Neuronal stem cell (in vitro differentiated cells): ENCODE data around the gene UGT2B15.

Source experiments
- DNase-seq: peaks from one replicate; pipeline ENCODE4 v3.0.0-alpha.2; 2013; ENCODE audit warnings: low spot score
- H2AFZ ChIP-seq: one replicate; pipeline ENCODE4 v1.6.1; 2013; ENCODE audit warnings: mild to moderate bottlenecking, low read length, inconsistent platforms
- H2AK5ac ChIP-seq: 2 replicates; pipeline ENCODE4 v1.6.1; 2013; ENCODE audit warnings: low read depth, mild to moderate bottlenecking, inconsistent platforms, low read length, moderate library complexity, mixed read lengths
- H2BK120ac ChIP-seq: 2 replicates; pipeline ENCODE4 v1.6.1; 2013; ENCODE audit warnings: low read depth, mild to moderate bottlenecking, inconsistent platforms, low read length, moderate library complexity, mixed read lengths
- H2BK12ac ChIP-seq: one replicate; pipeline ENCODE4 v1.6.1; 2013; ENCODE audit warnings: low read length, inconsistent platforms
- H2BK15ac ChIP-seq: 2 replicates; pipeline ENCODE4 v1.6.1; 2013; ENCODE audit warnings: mild to moderate bottlenecking, low read length, inconsistent platforms, mixed read lengths
- H2BK5ac ChIP-seq: one replicate; pipeline ENCODE4 v1.6.1; 2013; ENCODE audit warnings: inconsistent platforms, mild to moderate bottlenecking, low read length, moderate library complexity
- H3K14ac ChIP-seq: one replicate; pipeline ENCODE4 v1.6.1; 2013; ENCODE audit warnings: low read length, inconsistent platforms
- H3K18ac ChIP-seq: 2 replicates; pipeline ENCODE4 v1.6.1; 2013; ENCODE audit warnings: low read length, inconsistent platforms
- H3K23ac ChIP-seq: 2 replicates; pipeline ENCODE4 v1.6.1; 2013; ENCODE audit warnings: low read depth, mild to moderate bottlenecking, mixed read lengths, low read length, inconsistent platforms; ENCODE audit not compliant: poor library complexity
- H3K27ac ChIP-seq: replicated peaks from 3 replicates; pipeline ENCODE4 v1.5.1; 2013; ENCODE audit warnings: low read length, inconsistent platforms
- H3K27me3 ChIP-seq, 3 experiments: 2 replicates each; pipeline ENCODE4 v1.6.1; 2013; ENCODE audit warnings: low read length in 3 of 3, mild to moderate bottlenecking in 2 of 3, inconsistent platforms in 1 of 3, low read depth in 1 of 3, mixed read lengths in 1 of 3, moderate library complexity in 1 of 3; ENCODE audit not compliant: control insufficient read depth in 3 of 3, insufficient read depth in 3 of 3
- H3K36me3 ChIP-seq, 2 donors: replicated peaks in 1 of 2; 2 replicates each; pipeline ENCODE4 v1.6.1; 2013; ENCODE audit warnings: low read length in 2 of 2; ENCODE audit not compliant: control insufficient read depth in 2 of 2, insufficient read depth in 2 of 2
- H3K4ac ChIP-seq: 2 replicates; pipeline ENCODE4 v1.6.1; 2013; ENCODE audit warnings: inconsistent platforms, mild to moderate bottlenecking, low read length, moderate library complexity
- H3K4me1 ChIP-seq, 2 donors: 1 replicate in 1 of 2; 2 replicates in 1 of 2; pipeline ENCODE4 v1.6.1; 2013; ENCODE audit warnings: low read length in 2 of 2, low read depth in 1 of 2; ENCODE audit not compliant: control insufficient read depth in 2 of 2, insufficient read depth in 1 of 2
- H3K4me2 ChIP-seq: one replicate; pipeline ENCODE4 v1.6.1; 2013; ENCODE audit warnings: mild to moderate bottlenecking, low read length, inconsistent platforms; ENCODE audit not compliant: insufficient read depth, poor library complexity, severe bottlenecking
- H3K4me3 ChIP-seq, 2 donors: 2 replicates each; pipeline ENCODE4 v1.5.1; 2013; ENCODE audit warnings: low read length in 2 of 2, mild to moderate bottlenecking in 2 of 2, inconsistent platforms in 1 of 2, moderate library complexity in 1 of 2
- H3K79me1 ChIP-seq: one replicate; pipeline ENCODE4 v1.6.1; 2013; ENCODE audit warnings: low read depth, mild to moderate bottlenecking, inconsistent platforms, low read length, moderate library complexity
- H3K9ac ChIP-seq: one replicate; pipeline ENCODE4 v1.6.1; 2013; ENCODE audit warnings: mild to moderate bottlenecking, low read depth, low read length, inconsistent platforms; ENCODE audit not compliant: poor library complexity
- H3K9me3 ChIP-seq, 2 donors: replicated peaks in 1 of 2; 2 replicates each; pipeline versions ENCODE3 to v1.6.1; 2013; ENCODE audit warnings: low read length in 2 of 2, mild to moderate bottlenecking in 2 of 2, inconsistent platforms in 1 of 2, low read depth in 1 of 2, mixed read lengths in 1 of 2, moderate library complexity in 1 of 2; ENCODE audit not compliant: control insufficient read depth in 2 of 2, insufficient read depth in 1 of 2
- H4K8ac ChIP-seq: one replicate; pipeline ENCODE4 v1.6.1; 2013; ENCODE audit warnings: low read depth, mild to moderate bottlenecking, inconsistent platforms, low read length, moderate library complexity
- H4K91ac ChIP-seq: one replicate; pipeline ENCODE4 v1.6.1; 2013; ENCODE audit warnings: low read length, low read depth, mild to moderate bottlenecking, inconsistent platforms; ENCODE audit not compliant: poor library complexity
- WGBS, 2 donors: extraction: QIAGEN DNeasy Blood & Tissue Kit; methylation state at CpG; one replicate each; pipeline ENCODE4 v1.1.7; 2013; ENCODE audit warnings: missing lambda C conversion rate in 2 of 2, mixed read lengths in 1 of 2; ENCODE audit not compliant: insufficient read length in 2 of 2, insufficient replicate concordance in 1 of 2; ENCODE audit errors: extremely low coverage in 2 of 2; 5-methylcytosine and 5-hydroxymethylcytosine counted together

UGT2B15 gene

GRCh38 chr4:68700152-68700551 is 29.7 kb upstream of the UGT2B15 start:
- Histone ChIP-seq H4K91ac (no peak overlapping the region), H2AFZ (no peak overlapping the region), H3K4ac (no peak overlapping the region), H3K4me3 (no peak overlapping the region), H3K9me3 (no peaks in the 10 kb centered on the region), H2BK5ac (no peak overlapping the region), H3K4me2 (no peak overlapping the region), H3K4me1 (no peaks in the 10 kb centered on the region), H4K8ac (no peak overlapping the region), H3K27me3 (no peaks in the 10 kb centered on the region), H3K27ac (no peak overlapping the region), H3K36me3 (no peaks in the 10 kb centered on the region), H3K79me1 (no peaks in the 10 kb centered on the region), H3K18ac (no peak overlapping the region), H2BK15ac (no peak overlapping the region), H3K23ac (no peak overlapping the region), H2BK120ac (no peak overlapping the region), H2BK12ac (no peak overlapping the region), H3K9ac (no peak overlapping the region), H2AK5ac (no peak overlapping the region), H3K14ac (no peak overlapping the region)
- no CpG with 5 or more reads among the region's 3 CpGs for WGBS, 2 donors
- DNase-seq = no peak

GRCh38 chr4:68693325-68694075 is 23.0 kb upstream of the UGT2B15 start:
- H4K8ac ChIP-seq = no peak overlapping the region
- no peak overlapping the region for H2AK5ac ChIP-seq
- no peak overlapping the region for H3K14ac ChIP-seq
- H3K9me3 ChIP-seq = no peaks in the 10 kb centered on the region
- H2BK12ac ChIP-seq = no peak overlapping the region
- WGBS, 2 donors = no CpG with 5 or more reads among the region's 9 CpGs
- no peak overlapping the region for H3K27ac ChIP-seq
- H3K4me1 ChIP-seq = no peaks in the 10 kb centered on the region
- no peak overlapping the region for H3K23ac ChIP-seq
- H3K27me3 ChIP-seq = no peaks in the 10 kb centered on the region
- no peak overlapping the region for H3K4me3 ChIP-seq
- DNase-seq = no peak
- no peak overlapping the region for H3K4ac ChIP-seq
- no peak overlapping the region for H4K91ac ChIP-seq
- H2BK120ac ChIP-seq = no peak overlapping the region
- no peaks in the 10 kb centered on the region for H3K36me3 ChIP-seq
- no peaks in the 10 kb centered on the region for H3K79me1 ChIP-seq
- H2BK15ac ChIP-seq = no peak overlapping the region
- no peak overlapping the region for H2BK5ac ChIP-seq
- H2AFZ ChIP-seq = no peak overlapping the region
- no peak overlapping the region for H3K4me2 ChIP-seq
- H3K18ac ChIP-seq = no peak overlapping the region
- H3K9ac ChIP-seq = no peak overlapping the region

- no CpG with 5 or more reads among the region's 3 CpGs for WGBS, 2 donors
- Histone ChIP-seq H3K4me3 (no peak overlapping the region), H2AK5ac (no peak overlapping the region), H2AFZ (no peak overlapping the region), H2BK12ac (no peak overlapping the region), H3K18ac (no peak overlapping the region), H3K79me1 (no peaks in the 10 kb centered on the region), H3K36me3 (no peaks in the 10 kb centered on the region), H3K14ac (no peak overlapping the region), H3K27me3 (no peaks in the 10 kb centered on the region), H4K8ac (no peak overlapping the region), H3K4me1 (no peaks in the 10 kb centered on the region), H2BK5ac (no peak overlapping the region), H3K9ac (no peak overlapping the region), H3K9me3 (no peaks in the 10 kb centered on the region), H3K4ac (no peak overlapping the region), H4K91ac (no peak overlapping the region), H2BK120ac (no peak overlapping the region), H3K27ac (no peak overlapping the region), H3K23ac (no peak overlapping the region), H3K4me2 (no peak overlapping the region), H2BK15ac (no peak overlapping the region)
- no peak for DNase-seq
Measured at GRCh38 chr4:68691186-68691585, 20.7 kb upstream of the UGT2B15 start.

GRCh38 chr4:68683034-68683433 is 12.6 kb upstream of the UGT2B15 start:
- no peaks in the 10 kb centered on the region for H3K27me3 ChIP-seq
- H2BK12ac ChIP-seq = no peak overlapping the region
- H2BK120ac ChIP-seq = no peak overlapping the region
- no peak overlapping the region for H3K27ac ChIP-seq
- H3K36me3 ChIP-seq = no peaks in the 10 kb centered on the region
- no peak overlapping the region for H3K23ac ChIP-seq
- no peaks in the 10 kb centered on the region for H3K79me1 ChIP-seq
- H3K9ac ChIP-seq = no peak overlapping the region
- H4K8ac ChIP-seq = no peak overlapping the region
- no peak overlapping the region for H3K18ac ChIP-seq
- no peak overlapping the region for H4K91ac ChIP-seq
- no peak overlapping the region for H3K4me3 ChIP-seq
- no peak overlapping the region for H2AFZ ChIP-seq
- no peak overlapping the region for H2BK15ac ChIP-seq
- H3K4me1 ChIP-seq = no peaks in the 10 kb centered on the region
- no peak overlapping the region for H2BK5ac ChIP-seq
- no CpG with 5 or more reads among the region's 5 CpGs for WGBS, 2 donors
- H3K14ac ChIP-seq = no peak overlapping the region
- H3K4ac ChIP-seq = no peak overlapping the region
- H3K4me2 ChIP-seq = no peak overlapping the region
- no peaks in the 10 kb centered on the region for H3K9me3 ChIP-seq
- H2AK5ac ChIP-seq = no peak overlapping the region
- DNase-seq = no peak
